ENCODE data around the gene MAPKAP1. TPM values are rescaled to one million over a fixed set of nuclear protein-coding genes. Genes with fewer than 3 reads are reported as not detected.

The MAPKAP1 gene
- total RNA-seq, 2 experiments from 2014 or later: 55.3 to 57.9 TPM

DNA sequence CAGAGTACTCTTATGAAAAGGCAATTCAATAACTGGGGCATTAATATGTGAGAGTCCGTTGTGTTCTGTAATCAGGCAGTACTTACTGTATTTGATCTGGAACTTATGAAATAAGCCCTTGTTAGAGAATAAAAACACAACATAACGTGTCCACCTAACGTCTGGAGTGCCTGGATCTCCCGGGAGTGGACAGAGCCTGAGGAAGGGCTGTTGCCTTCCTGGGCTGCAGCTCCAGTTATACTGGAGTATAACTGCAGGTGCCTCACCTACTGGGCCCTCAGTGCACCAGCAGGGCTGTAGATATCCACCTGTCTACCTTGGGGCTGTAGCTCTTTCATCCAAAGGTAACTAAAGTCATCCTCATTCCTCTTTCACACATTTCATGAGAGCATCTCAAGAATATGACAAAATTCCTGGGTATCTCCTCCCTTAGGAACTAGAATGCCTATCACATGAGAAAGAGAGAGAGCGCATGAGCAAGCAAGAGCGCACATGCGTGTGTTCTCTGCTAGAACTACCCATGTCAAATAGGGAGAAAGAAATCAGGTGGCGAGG, 245.3 kb downstream of the MAPKAP1 start:
- Mint-ChIP-seq H3K36me3 (peaks cover 35% of the 10 kb centered on the region), H3K27me3 (no peaks in the 10 kb centered on the region), H3K9me3 (peaks cover 11% of the 10 kb centered on the region), H3K27ac (no peak overlapping the region), H3K4me1 (ENCODE audit: low read depth) (no peaks in the 10 kb centered on the region), H3K4me3 (no peak overlapping the region)
- no peak for DNase-seq
- ChIA-PET POLR2A (no interaction called here), CTCF (no interaction called here)
- intact Hi-C loops (cut with micrococcal nuclease): no loop called here

DNA sequence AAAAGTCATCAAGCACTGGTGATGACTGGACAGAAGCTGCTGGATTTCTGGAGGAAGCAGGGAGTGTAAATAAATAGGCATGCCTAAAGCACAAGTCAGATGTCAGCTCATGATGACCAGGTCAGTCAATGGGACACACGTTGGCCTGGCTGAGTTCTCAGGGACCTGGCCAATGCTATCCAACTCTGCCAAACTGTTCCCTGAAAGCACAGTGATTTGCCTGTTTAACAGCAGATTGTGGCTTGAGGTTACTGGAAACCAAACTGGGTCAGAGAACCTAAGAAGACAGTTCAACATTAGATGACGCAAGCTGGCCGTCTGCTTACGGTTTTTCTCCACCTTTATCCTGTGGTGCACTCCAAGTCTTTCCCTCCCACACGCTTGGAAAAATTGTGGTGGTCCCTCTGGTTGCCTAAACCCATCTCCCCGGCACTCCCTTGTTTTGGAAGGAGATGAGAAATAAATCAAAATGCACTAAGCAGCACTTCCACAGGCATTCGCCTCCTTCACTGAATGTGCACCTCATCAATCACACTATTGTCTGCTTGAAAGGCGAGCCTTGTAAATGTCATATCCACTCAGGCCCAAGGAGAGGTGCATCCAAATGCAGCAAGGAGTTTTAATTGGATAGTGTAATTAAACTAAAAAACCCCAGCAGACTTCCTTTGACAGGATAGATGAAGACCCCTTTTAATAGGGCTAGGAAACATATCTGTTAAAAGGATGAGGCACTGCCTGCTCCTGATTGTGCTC, 245.9 kb downstream of the MAPKAP1 start:
- Mint-ChIP-seq H3K36me3 (peaks cover 40% of the 10 kb centered on the region), H3K4me1 (ENCODE audit: low read depth) (no peaks in the 10 kb centered on the region), H3K27me3 (no peaks in the 10 kb centered on the region), H3K27ac (no peak overlapping the region), H3K4me3 (no peak overlapping the region), H3K9me3 (peaks cover 17% of the 10 kb centered on the region)
- intact Hi-C loops (cut with micrococcal nuclease): no loop called here
- DNase-seq: no peak
- ChIA-PET POLR2A (no interaction called here), CTCF (no interaction called here)

DNA sequence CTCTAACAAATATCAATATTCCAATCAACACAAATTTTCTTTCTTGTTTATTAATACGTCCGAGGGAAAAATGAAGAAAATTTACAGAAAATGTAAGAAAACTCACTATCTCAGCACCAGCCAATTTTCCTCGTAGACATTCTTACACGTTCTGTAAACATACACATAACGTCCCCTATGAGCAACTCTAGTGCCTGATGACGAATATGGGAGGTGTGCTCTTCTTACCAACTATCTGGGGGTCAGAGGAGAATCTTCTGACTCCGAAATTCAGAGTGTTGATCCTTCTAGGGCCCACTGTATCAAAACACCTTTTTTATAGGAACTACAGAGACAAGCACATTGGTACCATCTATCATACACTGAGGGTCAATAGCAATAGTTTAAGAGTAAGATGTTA, 246.7 kb downstream of the MAPKAP1 start:
- Mint-ChIP-seq H3K36me3 (peaks cover 44% of the 10 kb centered on the region), H3K4me3 (no peak overlapping the region), H3K27ac (no peak overlapping the region), H3K27me3 (no peaks in the 10 kb centered on the region), H3K4me1 (ENCODE audit: low read depth) (no peaks in the 10 kb centered on the region), H3K9me3 (peaks cover 17% of the 10 kb centered on the region)
- intact Hi-C loops (cut with micrococcal nuclease): no loop called here
- POLR2A ChIA-PET: no interaction called here
- CTCF ChIA-PET: no interaction called here
- DNase-seq: no peak

DNA sequence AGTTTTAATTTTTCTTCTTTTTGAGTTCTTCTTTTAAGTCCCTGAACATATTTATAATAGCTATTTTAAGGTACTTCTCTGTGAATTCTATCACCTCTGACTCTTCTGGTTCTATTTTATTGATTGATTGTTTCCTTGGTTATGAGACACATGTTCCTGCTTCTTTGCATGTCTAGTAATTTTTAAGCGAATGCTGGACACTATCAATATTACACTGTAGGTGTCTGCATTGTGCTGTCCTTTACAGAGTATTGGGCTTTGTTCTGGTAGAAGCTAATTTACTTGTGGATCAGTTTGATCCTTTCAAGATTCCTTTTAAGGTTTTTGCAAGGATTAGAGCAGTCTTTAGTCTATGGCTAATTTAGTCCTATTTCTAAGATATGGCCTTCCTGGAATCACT, 249.7 kb downstream of the MAPKAP1 start:
- POLR2A ChIA-PET: no interaction called here
- peaks cover 42% of the 10 kb centered on the region for H3K36me3 Mint-ChIP-seq

DNA sequence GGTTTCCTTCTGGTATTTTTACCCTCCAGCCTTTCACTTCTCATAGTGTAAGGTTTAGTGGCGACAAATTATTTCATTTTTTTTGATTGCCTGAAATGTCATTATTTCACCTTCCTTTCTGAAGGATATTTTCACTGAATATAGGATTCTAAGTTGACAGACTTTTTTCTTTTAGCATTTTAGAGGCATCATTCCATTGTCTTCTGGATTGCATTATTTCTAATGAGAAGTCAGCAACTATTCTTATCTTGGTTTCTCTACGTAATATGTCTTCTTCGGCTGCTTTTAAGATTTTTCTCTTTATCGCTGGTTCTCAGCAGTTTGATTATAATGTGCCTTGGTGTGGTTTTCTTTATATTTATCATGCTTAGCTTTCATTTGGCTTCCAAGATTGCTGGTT, 251.1 kb downstream of the MAPKAP1 start:
- CTCF ChIA-PET: no interaction called here
- intact Hi-C loops (cut with micrococcal nuclease): no loop called here
- peaks cover 38% of the 10 kb centered on the region for H3K36me3 Mint-ChIP-seq
- no peaks in the 10 kb centered on the region for H3K4me1 Mint-ChIP-seq (ENCODE audit: low read depth)
- POLR2A ChIA-PET: no interaction called here
- H3K27me3 Mint-ChIP-seq: no peaks in the 10 kb centered on the region
- DNase-seq: no peak
- H3K27ac Mint-ChIP-seq: no peak overlapping the region
- peaks cover 17% of the 10 kb centered on the region for H3K9me3 Mint-ChIP-seq
- no peak overlapping the region for H3K4me3 Mint-ChIP-seq

More for the DNA sequence above, 249.7 kb downstream of the MAPKAP1 start:
- Mint-ChIP-seq H3K4me3 (no peak overlapping the region), H3K4me1 (ENCODE audit: low read depth) (no peaks in the 10 kb centered on the region), H3K9me3 (peaks cover 17% of the 10 kb centered on the region), H3K27me3 (no peaks in the 10 kb centered on the region), H3K27ac (no peak overlapping the region)
- intact Hi-C loops (cut with micrococcal nuclease): no loop called here
- DNase-seq: no peak
- CTCF ChIA-PET: no interaction called here

DNA sequence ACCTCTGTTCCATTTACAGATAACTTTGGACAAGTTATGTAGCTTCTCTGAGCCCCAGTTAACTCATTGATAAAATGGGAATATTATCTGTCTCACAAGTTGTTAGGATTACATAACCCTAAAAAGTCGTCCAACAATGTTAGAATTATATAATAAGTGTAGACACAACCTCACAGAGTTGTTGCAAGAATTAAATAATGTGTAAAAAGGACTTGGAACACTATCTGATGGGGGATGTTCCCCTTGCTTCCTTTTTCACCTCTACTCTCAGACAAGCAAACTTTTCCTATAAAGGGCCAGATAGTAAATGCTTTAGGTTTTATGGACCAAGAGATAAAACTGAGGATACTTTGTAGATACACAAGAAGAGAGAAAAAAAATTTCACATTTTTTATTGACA, 251.9 kb downstream of the MAPKAP1 start:
- Mint-ChIP-seq H3K36me3 (peaks cover 33% of the 10 kb centered on the region), H3K9me3 (peaks cover 17% of the 10 kb centered on the region), H3K27ac (no peak overlapping the region), H3K27me3 (no peaks in the 10 kb centered on the region), H3K4me3 (no peak overlapping the region), H3K4me1 (ENCODE audit: low read depth) (no peaks in the 10 kb centered on the region)
- POLR2A ChIA-PET: no interaction called here
- CTCF ChIA-PET: no interaction called here
- intact Hi-C loops (cut with micrococcal nuclease): no loop called here
- DNase-seq: no peak

DNA sequence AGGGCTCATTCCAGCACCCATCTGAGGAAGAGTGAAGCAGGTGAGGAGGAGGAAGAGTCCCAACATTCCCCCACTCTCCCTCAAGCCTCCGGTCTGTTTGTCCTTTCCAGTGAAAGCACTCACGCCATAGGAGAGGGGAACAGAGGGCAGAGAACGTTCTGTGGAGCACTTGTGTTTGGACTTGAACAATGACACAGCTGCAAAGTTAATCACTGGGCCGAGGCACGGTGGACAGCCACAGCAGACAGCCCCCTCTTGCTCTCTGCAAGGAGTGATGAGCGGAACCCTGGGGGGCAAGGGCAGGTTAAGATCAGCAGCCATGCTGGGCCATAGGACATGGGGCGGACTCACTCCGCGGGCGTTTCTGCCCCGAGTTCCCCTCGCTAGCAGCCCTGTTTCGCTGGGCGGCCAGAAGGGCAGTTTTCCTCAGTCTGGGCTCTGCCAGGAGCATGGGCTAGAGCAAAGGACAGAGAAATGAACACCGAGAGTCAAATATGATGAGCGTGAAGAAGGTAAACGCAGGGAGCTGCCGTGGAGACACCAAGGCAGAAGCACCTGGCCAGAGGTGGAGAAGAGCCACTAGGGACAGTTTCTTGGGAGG, 259.7 kb downstream of the MAPKAP1 start:
- H3K4me3 Mint-ChIP-seq: no peak overlapping the region
- no peaks in the 10 kb centered on the region for H3K4me1 Mint-ChIP-seq (ENCODE audit: low read depth)
- H3K27me3 Mint-ChIP-seq: no peaks in the 10 kb centered on the region
- ChIA-PET CTCF (no interaction called here), POLR2A (no interaction called here)
- no peak for DNase-seq
- no peak overlapping the region for H3K27ac Mint-ChIP-seq
- H3K36me3 Mint-ChIP-seq: peaks cover 6% of the 10 kb centered on the region
- intact Hi-C loops (cut with micrococcal nuclease): no loop called here
- no peaks in the 10 kb centered on the region for H3K9me3 Mint-ChIP-seq

DNA sequence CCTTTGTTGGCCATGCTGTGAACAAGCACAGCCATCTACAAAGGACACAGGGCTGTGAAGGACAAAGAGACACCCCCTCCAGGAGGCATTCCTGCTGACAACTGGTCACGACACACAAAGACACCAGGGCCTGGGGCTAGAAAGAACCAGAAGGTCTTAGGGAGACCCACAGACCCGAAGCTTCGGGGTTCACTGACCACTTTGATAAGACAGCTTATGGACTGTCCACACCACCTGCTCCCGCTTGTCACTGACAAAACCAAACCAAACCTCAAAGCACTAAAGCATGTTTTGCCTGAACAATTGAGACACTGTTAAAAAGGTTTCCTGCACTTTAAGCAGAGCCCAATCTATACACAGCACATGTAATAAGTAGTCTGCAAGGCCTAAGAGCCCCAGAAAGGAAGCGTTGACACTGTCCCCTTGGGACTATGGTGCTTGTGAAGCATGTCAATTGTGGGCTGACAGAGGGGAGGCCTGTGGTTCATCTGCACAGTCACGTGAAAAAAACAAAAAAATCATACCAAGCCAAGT, 260.4 kb downstream of the MAPKAP1 start:
- ChIA-PET CTCF (no interaction called here), POLR2A (no interaction called here)
- DNase-seq: no peak
- no peak overlapping the region for H3K4me3 Mint-ChIP-seq
- H3K36me3 Mint-ChIP-seq: peaks cover 6% of the 10 kb centered on the region
- no peaks in the 10 kb centered on the region for H3K4me1 Mint-ChIP-seq (ENCODE audit: low read depth)
- H3K27me3 Mint-ChIP-seq: no peaks in the 10 kb centered on the region
- intact Hi-C loops (cut with micrococcal nuclease): no loop called here
- no peak overlapping the region for H3K27ac Mint-ChIP-seq
- H3K9me3 Mint-ChIP-seq: no peaks in the 10 kb centered on the region

DNA sequence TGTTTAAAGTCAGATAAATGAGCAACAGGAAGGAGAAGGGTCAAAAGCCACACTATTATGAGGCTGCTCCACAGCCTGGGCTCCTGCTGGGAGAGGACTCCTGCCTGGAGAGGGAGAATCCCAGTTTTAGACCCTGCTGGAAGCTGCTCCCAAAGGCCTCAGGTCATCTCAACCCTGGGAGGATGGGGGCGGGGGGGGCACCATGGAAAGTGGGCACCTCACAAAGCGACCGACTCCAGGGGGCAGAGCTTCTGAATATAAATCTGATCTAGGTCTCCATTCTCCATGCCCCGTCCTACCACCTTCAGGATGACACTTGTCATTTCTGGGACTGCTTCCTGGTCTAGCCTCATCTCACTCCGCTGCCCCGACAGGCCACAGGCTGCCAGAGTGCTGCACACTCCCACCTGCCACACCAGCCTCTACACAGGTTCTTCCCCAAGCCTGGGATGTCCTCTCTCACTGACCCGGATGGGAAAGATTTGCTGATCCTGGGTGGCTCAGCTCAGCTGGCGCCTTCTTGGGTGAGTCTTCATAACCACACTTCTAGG, 262.0 kb downstream of the MAPKAP1 start:
- intact Hi-C loops (cut with micrococcal nuclease): no loop called here
- Mint-ChIP-seq H3K4me3 (no peak overlapping the region), H3K36me3 (peaks cover 4% of the 10 kb centered on the region), H3K4me1 (ENCODE audit: low read depth) (no peaks in the 10 kb centered on the region), H3K27me3 (no peaks in the 10 kb centered on the region), H3K9me3 (no peaks in the 10 kb centered on the region), H3K27ac (no peak overlapping the region)
- POLR2A ChIA-PET: no interaction called here
- DNase-seq: no peak
- CTCF ChIA-PET: interaction anchor here (1.0 kb wide), 1 partner anchor 186 kb away, joined by 3 read pairs; no protein-coding TSS in a partner anchor

DNA sequence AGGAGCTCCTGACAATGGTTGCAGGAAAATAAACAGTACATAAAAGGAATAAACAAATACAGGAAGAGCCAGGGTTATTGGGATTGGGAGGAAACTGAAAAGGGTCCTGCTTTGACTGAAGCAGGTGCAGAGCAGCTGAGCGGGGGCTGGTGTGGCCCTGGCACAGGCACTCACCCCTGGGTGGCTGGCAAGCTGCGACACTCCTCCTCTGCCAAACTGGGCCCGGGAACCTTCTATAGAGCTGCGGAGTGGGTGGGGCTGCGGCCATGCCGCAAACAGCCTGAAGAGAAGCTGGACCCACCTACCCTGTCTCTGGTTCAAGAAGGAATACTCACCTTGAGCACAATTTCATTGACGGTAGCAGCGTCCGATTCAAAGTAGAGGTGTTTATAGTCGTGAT, 262.8 kb downstream of the MAPKAP1 start:
- Mint-ChIP-seq H3K27ac (no peak overlapping the region), H3K9me3 (no peaks in the 10 kb centered on the region), H3K27me3 (no peaks in the 10 kb centered on the region), H3K4me1 (ENCODE audit: low read depth) (no peaks in the 10 kb centered on the region), H3K36me3 (peaks cover 6% of the 10 kb centered on the region), H3K4me3 (no peak overlapping the region)
- DNase-seq: no peak
- ChIA-PET POLR2A (no interaction called here), CTCF (no interaction called here)
- intact Hi-C loops (cut with micrococcal nuclease): no loop called here

DNA sequence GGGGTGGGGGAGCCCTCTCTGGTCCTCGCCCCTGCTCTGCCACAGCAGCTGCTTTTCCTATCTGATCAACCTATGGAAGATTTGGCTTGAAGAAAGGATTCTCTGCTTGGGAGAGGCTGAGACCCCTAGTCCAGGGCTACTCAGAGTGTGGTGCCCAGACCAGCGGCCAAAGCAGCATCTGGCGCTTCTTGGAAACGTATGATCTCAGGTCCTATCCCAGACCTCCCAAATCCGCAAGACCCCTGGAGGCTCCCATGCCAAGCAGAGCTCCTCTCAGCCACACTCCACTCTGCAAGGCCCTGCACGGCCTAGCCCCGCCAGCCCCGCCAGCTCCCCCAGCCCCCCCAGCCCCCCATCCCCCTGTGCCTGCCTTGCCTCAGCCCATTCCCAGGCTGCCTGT, 263.6 kb downstream of the MAPKAP1 start:
- intact Hi-C loops (cut with micrococcal nuclease): no loop called here
- ChIA-PET CTCF (no interaction called here), POLR2A (no interaction called here)
- Mint-ChIP-seq H3K9me3 (no peaks in the 10 kb centered on the region), H3K27me3 (no peaks in the 10 kb centered on the region), H3K4me3 (no peak overlapping the region), H3K4me1 (ENCODE audit: low read depth) (no peaks in the 10 kb centered on the region), H3K36me3 (peaks cover 6% of the 10 kb centered on the region), H3K27ac (no peak overlapping the region)
- no peak for DNase-seq

DNA sequence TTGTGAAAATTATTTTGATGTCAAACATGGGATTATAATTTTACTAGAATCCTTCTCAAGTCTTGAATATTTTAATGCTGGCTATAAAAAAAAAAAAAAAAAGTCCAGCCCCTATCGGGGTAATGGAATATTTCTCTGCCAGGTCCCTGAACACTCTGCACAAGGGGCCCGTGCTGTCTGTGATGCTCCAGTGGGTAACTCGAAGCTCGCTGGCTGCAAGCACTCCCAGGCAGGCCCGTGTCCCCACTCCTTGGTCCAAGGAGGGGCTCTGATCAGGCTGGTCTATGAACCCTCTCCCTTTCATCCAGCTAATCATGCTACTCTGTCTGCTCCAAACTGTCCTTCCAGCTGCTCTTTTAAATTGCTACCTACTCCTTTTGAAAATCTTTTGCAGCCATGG, 264.6 kb downstream of the MAPKAP1 start:
- H3K27me3 Mint-ChIP-seq: no peaks in the 10 kb centered on the region
- H3K4me3 Mint-ChIP-seq: no peak overlapping the region
- no peaks in the 10 kb centered on the region for H3K9me3 Mint-ChIP-seq
- peaks cover 6% of the 10 kb centered on the region for H3K36me3 Mint-ChIP-seq
- ChIA-PET CTCF (no interaction called here), POLR2A (no interaction called here)
- intact Hi-C loops (cut with micrococcal nuclease): no loop called here
- DNase-seq: no peak
- H3K27ac Mint-ChIP-seq: no peak overlapping the region
- H3K4me1 Mint-ChIP-seq (ENCODE audit: low read depth): no peaks in the 10 kb centered on the region

DNA sequence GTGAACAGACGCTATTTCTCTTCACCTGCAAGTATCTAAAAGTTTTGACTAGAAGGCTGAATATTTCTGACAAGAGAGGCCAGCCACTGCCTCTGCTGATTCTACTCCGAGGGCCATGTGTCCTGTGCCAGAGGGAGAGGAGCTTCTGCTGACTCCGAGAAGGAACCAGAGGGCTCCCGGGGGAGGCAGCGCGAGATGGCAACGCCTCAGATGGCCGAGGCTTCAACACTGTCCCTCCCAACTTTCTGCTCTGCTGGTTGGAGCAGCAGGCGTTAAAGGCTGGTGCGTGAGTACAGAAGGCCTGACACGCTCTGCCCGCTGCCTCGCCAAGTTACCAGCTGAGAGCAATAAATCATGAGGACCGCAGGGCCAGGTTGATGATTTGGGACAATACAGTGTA, 266.6 kb downstream of the MAPKAP1 start:
- Mint-ChIP-seq H3K4me1 (ENCODE audit: low read depth) (no peaks in the 10 kb centered on the region), H3K27ac (no peak overlapping the region), H3K4me3 (no peak overlapping the region), H3K9me3 (no peaks in the 10 kb centered on the region), H3K36me3 (peaks cover 6% of the 10 kb centered on the region), H3K27me3 (no peaks in the 10 kb centered on the region)
- CTCF ChIA-PET: interaction anchor here (1.7 kb wide), 1 partner anchor 190 kb away, joined by 4 read pairs; no protein-coding TSS in a partner anchor
- intact Hi-C loops (cut with micrococcal nuclease): no loop called here
- DNase-seq: no peak
- POLR2A ChIA-PET: no interaction called here

All from activated CD4-positive, alpha-beta memory T cell treated with anti-CD3 and anti-CD28 coated beads for 36 hours (primary cell).